Measurements from ENCODE around the gene LGR4. TPM values are rescaled to one million over a fixed set of nuclear protein-coding genes. Genes with fewer than 3 reads are reported as not detected.

Gene LGR4
- total and polyA plus RNA-seq, 2 experiments from 2014 or later = 22.6 to 99.6 TPM

- no peaks in the 10 kb centered on the region for H3F3A ChIP-seq (replicated peaks; ENCODE audit: low read depth)
- peak within 1 kb of the TSS; percentile 99 for H3K4me2 ChIP-seq
- peak; percentile 99 for DNase-seq (ENCODE audit: low spot score)
- H3K4me3 ChIP-seq = peak within 1 kb of the TSS; percentile 92
- Mint-ChIP-seq H3K27ac (peak within 1 kb of the TSS; percentile 99), H3K9me3 (no peaks in the 10 kb centered on the region), H3K4me3 (peak within 1 kb of the TSS; percentile 100), H3K4me1 (peaks cover 19% of the 10 kb centered on the region), H3K36me3 (ENCODE audit: low read depth) (peaks cover 10% of the 10 kb centered on the region; the same call in 2 of the 3 replicates), H3K27me3 (ENCODE audit: insufficient read depth, low read depth, poor library complexity) (peaks cover 2% of the 10 kb centered on the region)
- H3K36me3 ChIP-seq (ENCODE audit: insufficient read depth) = peaks cover 4% of the 10 kb centered on the region; the same call in 1 of the 2 replicates
- ATAC-seq = peak; percentile 95
- peak within 1 kb of the TSS; percentile 90 for H2AFZ ChIP-seq
- peak within 1 kb of the TSS; percentile 86 for H3K27ac ChIP-seq (ENCODE audit: low read depth)
- no peaks in the 10 kb centered on the region for H3K9me2 ChIP-seq (ENCODE audit: insufficient read depth)
- H4K20me1 ChIP-seq (replicated peaks; ENCODE audit: insufficient read depth) = peaks cover 19% of the 10 kb centered on the region
- H3K27me3 ChIP-seq (ENCODE audit: insufficient read depth) = no peaks in the 10 kb centered on the region
- H3K79me2 ChIP-seq (replicated peaks; ENCODE audit: insufficient read depth) = peaks cover 48% of the 10 kb centered on the region
- TF ChIP-seq EZH2 (IDR thresholded peaks at IDR 0.05; ENCODE audit: low read depth, unreplicated experiment) (no peak), REST (IDR thresholded peaks at IDR 0.05; ENCODE audit: unreplicated experiment) (no peak), POLR2AphosphoS5 (IDR thresholded peaks at IDR 0.05; ENCODE audit: low read depth) (peak; percentile 99), JUNB (IDR thresholded peaks at IDR 0.05; ENCODE audit: unreplicated experiment) (no peak), CREB1 (CRISPR knock-in tag; IDR thresholded peaks at IDR 0.05; ENCODE audit: low read depth) (peak; percentile 91), EZH2phosphoT487 (IDR thresholded peaks at IDR 0.05; ENCODE audit: unreplicated experiment) (no peak), STAT1 (IDR thresholded peaks at IDR 0.05; ENCODE audit: unreplicated experiment) (no peak), ZNF331 (CRISPR knock-in tag; IDR thresholded peaks at IDR 0.05; ENCODE audit: low read depth) (no peak), NANOG (IDR thresholded peaks at IDR 0.05; ENCODE audit: borderline replicate concordance) (no peak), CTCF (conservative IDR thresholded peaks at IDR 0.05; ENCODE audit: low read depth in 2 of 2) (no peak), ZNF114 (CRISPR knock-in tag; IDR thresholded peaks at IDR 0.05) (no peak)
- TF ChIP-seq, protein P1, sequence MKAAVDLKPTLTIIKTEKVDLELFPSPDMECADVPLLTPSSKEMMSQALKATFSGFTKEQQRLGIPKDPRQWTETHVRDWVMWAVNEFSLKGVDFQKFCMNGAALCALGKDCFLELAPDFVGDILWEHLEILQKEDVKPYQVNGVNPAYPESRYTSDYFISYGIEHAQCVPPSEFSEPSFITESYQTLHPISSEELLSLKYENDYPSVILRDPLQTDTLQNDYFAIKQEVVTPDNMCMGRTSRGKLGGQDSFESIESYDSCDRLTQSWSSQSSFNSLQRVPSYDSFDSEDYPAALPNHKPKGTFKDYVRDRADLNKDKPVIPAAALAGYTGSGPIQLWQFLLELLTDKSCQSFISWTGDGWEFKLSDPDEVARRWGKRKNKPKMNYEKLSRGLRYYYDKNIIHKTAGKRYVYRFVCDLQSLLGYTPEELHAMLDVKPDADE (IDR thresholded peaks at IDR 0.05) = peak; percentile 65
- TF ChIP-seq, protein P2, sequence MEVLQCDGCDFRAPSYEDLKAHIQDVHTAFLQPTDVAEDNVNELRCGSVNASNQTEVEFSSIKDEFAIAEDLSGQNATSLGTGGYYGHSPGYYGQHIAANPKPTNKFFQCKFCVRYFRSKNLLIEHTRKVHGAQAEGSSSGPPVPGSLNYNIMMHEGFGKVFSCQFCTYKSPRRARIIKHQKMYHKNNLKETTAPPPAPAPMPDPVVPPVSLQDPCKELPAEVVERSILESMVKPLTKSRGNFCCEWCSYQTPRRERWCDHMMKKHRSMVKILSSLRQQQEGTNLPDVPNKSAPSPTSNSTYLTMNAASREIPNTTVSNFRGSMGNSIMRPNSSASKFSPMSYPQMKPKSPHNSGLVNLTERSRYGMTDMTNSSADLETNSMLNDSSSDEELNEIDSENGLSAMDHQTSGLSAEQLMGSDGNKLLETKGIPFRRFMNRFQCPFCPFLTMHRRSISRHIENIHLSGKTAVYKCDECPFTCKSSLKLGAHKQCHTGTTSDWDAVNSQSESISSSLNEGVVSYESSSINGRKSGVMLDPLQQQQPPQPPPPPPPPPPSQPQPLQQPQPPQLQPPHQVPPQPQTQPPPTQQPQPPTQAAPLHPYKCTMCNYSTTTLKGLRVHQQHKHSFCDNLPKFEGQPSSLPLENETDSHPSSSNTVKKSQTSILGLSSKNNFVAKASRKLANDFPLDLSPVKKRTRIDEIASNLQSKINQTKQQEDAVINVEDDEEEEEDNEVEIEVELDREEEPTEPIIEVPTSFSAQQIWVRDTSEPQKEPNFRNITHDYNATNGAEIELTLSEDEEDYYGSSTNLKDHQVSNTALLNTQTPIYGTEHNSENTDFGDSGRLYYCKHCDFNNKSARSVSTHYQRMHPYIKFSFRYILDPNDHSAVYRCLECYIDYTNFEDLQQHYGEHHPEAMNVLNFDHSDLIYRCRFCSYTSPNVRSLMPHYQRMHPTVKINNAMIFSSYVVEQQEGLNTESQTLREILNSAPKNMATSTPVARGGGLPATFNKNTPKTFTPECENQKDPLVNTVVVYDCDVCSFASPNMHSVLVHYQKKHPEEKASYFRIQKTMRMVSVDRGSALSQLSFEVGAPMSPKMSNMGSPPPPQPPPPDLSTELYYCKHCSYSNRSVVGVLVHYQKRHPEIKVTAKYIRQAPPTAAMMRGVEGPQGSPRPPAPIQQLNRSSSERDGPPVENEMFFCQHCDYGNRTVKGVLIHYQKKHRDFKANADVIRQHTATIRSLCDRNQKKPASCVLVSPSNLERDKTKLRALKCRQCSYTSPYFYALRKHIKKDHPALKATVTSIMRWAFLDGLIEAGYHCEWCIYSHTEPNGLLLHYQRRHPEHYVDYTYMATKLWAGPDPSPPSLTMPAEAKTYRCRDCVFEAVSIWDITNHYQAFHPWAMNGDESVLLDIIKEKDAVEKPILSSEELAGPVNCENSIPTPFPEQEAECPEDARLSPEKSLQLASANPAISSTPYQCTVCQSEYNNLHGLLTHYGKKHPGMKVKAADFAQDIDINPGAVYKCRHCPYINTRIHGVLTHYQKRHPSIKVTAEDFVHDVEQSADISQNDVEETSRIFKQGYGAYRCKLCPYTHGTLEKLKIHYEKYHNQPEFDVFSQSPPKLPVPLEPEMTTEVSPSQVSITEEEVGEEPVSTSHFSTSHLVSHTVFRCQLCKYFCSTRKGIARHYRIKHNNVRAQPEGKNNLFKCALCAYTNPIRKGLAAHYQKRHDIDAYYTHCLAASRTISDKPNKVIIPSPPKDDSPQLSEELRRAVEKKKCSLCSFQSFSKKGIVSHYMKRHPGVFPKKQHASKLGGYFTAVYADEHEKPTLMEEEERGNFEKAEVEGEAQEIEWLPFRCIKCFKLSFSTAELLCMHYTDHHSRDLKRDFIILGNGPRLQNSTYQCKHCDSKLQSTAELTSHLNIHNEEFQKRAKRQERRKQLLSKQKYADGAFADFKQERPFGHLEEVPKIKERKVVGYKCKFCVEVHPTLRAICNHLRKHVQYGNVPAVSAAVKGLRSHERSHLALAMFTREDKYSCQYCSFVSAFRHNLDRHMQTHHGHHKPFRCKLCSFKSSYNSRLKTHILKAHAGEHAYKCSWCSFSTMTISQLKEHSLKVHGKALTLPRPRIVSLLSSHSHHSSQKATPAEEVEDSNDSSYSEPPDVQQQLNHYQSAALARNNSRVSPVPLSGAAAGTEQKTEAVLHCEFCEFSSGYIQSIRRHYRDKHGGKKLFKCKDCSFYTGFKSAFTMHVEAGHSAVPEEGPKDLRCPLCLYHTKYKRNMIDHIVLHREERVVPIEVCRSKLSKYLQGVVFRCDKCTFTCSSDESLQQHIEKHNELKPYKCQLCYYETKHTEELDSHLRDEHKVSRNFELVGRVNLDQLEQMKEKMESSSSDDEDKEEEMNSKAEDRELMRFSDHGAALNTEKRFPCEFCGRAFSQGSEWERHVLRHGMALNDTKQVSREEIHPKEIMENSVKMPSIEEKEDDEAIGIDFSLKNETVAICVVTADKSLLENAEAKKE (CRISPR knock-in tag; IDR thresholded peaks at IDR 0.05) = no peak
- H3K4me1 ChIP-seq (ENCODE audit: insufficient read depth) = peaks cover 5% of the 10 kb centered on the region
Observed at GRCh38 chr11:27506200-27507182, 33.9 kb upstream of the LGR4 start, which contains the start of gene LIN7C. Gene LIN7C, minus strand, starts transcription at chr11:27506769. Its CDS starts 17 bp downstream, at chr11:27506752.

Measured in GM23338 (cell line).